Right atrium auricular region (tissue), 2 donors: Measurements from ENCODE around the gene SPEM2. TPM values are rescaled to one million over a fixed set of nuclear protein-coding genes. Genes with fewer than 3 reads are reported as not detected.

Experiments
- DNase-seq: peaks from one replicate; pipeline ENCODE4 v3.0.0-alpha.2; 2019; ENCODE audit warnings: low spot score
- H3K27ac ChIP-seq, 2 donors: fragments of 200-600 bp; sonication (generic); 1 replicate in 1 of 2; 2 replicates in 1 of 2; pipeline ENCODE4 v1.5.1; 2016 to 2019
- H3K27me3 ChIP-seq, 2 donors: fragments of 200-600 bp; sonication (generic); one replicate each; pipeline versions ENCODE4 v1.5.1 to v1.6.0; 2017 to 2019
- H3K36me3 ChIP-seq: fragments of 200-600 bp; sonication (generic); one replicate; pipeline ENCODE4 v1.5.1; 2016
- H3K4me1 ChIP-seq, 2 donors: fragments of 200-600 bp; sonication (generic); one replicate each; pipeline versions ENCODE4 v1.5.1 to v1.6.0; 2017 to 2019
- H3K4me3 ChIP-seq, 2 donors: fragments of 200-600 bp; sonication (generic); 1 replicate in 1 of 2; 2 replicates in 1 of 2; pipeline ENCODE4 v1.5.1; 2017 to 2019; ENCODE audit warnings: mild to moderate bottlenecking in 1 of 2, moderate library complexity in 1 of 2
- H3K9me3 ChIP-seq, 2 donors: fragments of 200-600 bp; sonication (generic); one replicate each; pipeline ENCODE4 v1.5.1; 2019
- CTCF ChIP-seq, 2 donors: fragments of 200-600 bp; sonication (generic); IDR thresholded peaks; one replicate each; pipeline ENCODE4 v1.5.1; 2019; ENCODE audit warnings: antibody characterized with exemption in 2 of 2
- total RNA-seq, 2 donors: library from RNA; depleted of rRNA; stranded (reverse); fragments of >200 nt; gene quantifications; one replicate each; pipeline ENCODE4 v1.1.0, GENCODE V29; 2016

SPEM2 gene
- total RNA-seq, 2 donors from 2014 or later, result not detected

- H3K4me1 ChIP-seq, result peaks cover 0 to 61% of the 10 kb centered on the region in 2 donors
- peaks cover 0 to 9% of the 10 kb centered on the region in 2 donors for H3K27me3 ChIP-seq
- H3K36me3 ChIP-seq, result no peaks in the 10 kb centered on the region
- no peak for TF ChIP-seq CTCF (IDR thresholded peaks at IDR 0.05)
- H3K27ac ChIP-seq, result no peak overlapping the region
- no peak for DNase-seq
- H3K4me3 ChIP-seq, result no peak overlapping the region
- no peaks in the 10 kb centered on the region for H3K9me3 ChIP-seq
Measured at GRCh38 chr17:7442142-7442541, 16.7 kb downstream of the SPEM2 start.

DNA sequence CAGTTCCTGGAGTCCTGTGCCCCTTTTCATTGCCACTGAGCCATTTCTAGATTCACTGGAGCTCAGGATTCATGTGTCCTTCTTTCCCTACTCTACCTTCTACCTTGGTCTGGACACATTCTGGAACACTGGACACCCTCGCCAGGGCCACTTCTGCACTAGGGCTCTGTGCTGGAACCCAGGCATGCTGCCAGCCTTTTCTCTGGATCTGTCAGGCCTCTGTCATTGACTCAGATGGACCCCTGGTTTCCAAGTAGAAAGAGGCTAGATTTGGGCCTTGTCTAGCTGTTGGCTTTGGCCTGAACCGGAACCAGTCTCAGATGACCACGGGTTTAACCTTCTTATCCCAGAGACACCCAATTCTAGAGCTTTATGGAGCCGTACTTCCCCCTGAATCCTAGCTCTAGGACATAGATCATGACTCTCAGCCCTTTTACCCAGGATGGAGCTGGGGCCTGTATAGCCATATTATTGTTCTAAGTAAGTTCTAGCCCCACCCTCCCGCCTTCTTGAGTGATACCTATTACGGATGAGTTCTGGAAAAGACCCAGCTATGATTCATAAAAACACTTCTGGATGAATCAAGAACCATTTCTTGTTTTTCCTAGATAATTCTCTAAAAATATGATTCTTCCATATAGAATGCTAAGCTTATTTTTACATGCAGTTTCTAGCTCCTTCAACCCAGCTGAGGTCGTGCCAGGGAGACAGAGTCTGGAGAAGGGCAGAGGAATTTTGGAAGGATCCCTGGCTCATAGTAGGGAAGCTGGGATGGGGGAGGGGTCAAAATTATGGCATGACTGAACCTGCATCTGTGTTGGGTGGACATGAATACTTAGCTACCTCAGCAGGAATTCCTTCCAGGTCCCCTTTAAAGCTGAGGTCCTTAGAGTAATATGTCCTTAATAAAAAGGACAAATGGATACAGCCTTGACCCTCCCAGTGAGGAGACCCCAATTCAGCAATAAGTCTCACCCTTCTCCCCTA lies 18.4 kb downstream of the SPEM2 start:
- TF ChIP-seq CTCF (IDR thresholded peaks at IDR 0.05), result no peak
- Histone ChIP-seq H3K4me3 (no peak overlapping the region), H3K27ac (peak overlapping the region; percentile 85 to 88), H3K4me1 (peaks cover 0 to 45% of the 10 kb centered on the region in 2 donors), H3K27me3 (peaks cover 0 to 9% of the 10 kb centered on the region in 2 donors), H3K9me3 (no peaks in the 10 kb centered on the region), H3K36me3 (no peaks in the 10 kb centered on the region)
- DNase-seq, result no peak

GRCh38 chr17:7444682-7445618 lies 19.5 kb downstream of the SPEM2 start, which contains the start of gene CHRNB1:
TSS of gene CHRNB1 (plus strand) at chr17:7445061. CDS start at chr17:7445128, 67 bp downstream.
- Histone ChIP-seq H3K27me3 (peaks cover 0 to 2% of the 10 kb centered on the region in 2 donors), H3K36me3 (no peaks in the 10 kb centered on the region), H3K27ac (peak within 1 kb of the TSS; percentile 85 to 88), H3K9me3 (no peaks in the 10 kb centered on the region), H3K4me3 (peak within 1 kb of the TSS; percentile 44 to 59), H3K4me1 (peaks cover 0 to 34% of the 10 kb centered on the region in 2 donors)
- peak; percentile 76 for DNase-seq
- TF ChIP-seq CTCF (IDR thresholded peaks at IDR 0.05), result peak in 1 of 2 donors; percentile 34

GRCh38 chr17:7445619-7445968 lies 20.2 kb downstream of the SPEM2 start:
- TF ChIP-seq CTCF (IDR thresholded peaks at IDR 0.05), result no peak
- Histone ChIP-seq H3K9me3 (no peaks in the 10 kb centered on the region), H3K4me3 (peak overlapping the region; percentile 44 to 59), H3K36me3 (no peaks in the 10 kb centered on the region), H3K27me3 (no peaks in the 10 kb centered on the region), H3K4me1 (peaks cover 0 to 27% of the 10 kb centered on the region in 2 donors), H3K27ac (peak overlapping the region; percentile 85 to 88)
- DNase-seq, result no peak

DNA sequence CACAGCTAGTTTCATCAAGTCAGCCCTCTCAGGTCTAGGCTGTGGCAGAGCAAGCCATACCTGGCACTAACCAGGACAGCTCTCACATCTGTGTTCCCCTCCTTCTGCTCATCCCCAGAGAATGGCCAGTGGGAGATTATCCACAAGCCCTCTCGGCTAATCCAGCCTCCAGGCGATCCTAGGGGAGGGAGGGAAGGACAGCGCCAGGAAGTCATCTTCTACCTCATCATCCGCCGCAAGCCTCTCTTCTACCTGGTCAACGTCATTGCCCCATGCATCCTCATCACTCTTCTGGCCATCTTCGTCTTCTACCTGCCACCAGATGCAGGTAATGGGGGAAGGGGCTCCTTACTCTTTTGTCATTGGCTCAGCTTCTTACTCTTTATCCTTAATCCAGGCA lies 23.0 kb downstream of the SPEM2 start:
- DNase-seq, result no peak
- Histone ChIP-seq H3K36me3 (no peaks in the 10 kb centered on the region), H3K4me1 (peaks cover 0 to 23% of the 10 kb centered on the region in 2 donors), H3K4me3 (no peak overlapping the region), H3K27ac (no peak overlapping the region), H3K27me3 (no peaks in the 10 kb centered on the region), H3K9me3 (no peaks in the 10 kb centered on the region)
- no peak for TF ChIP-seq CTCF (IDR thresholded peaks at IDR 0.05)
